Endometrium (tissue), 2 donors: ENCODE data around the gene APCDD1.
A peak's percentile ranks its signal among the peaks of the same experiment; 100 is the strongest.
"Not testable (repeated sequence)": the region's sequence is repeated elsewhere in the genome, so short reads cannot be mapped to it uniquely, and the experiment has no call there.

Experiments used
- FAIRE-seq: peaks from 2 replicates; lab custom pipeline; 2012; peaks lifted over from hg19 to GRCh38; lab: Jason Lieb, UNC
- donor health status: control.
- donor health status: control.

The APCDD1 gene

DNA sequence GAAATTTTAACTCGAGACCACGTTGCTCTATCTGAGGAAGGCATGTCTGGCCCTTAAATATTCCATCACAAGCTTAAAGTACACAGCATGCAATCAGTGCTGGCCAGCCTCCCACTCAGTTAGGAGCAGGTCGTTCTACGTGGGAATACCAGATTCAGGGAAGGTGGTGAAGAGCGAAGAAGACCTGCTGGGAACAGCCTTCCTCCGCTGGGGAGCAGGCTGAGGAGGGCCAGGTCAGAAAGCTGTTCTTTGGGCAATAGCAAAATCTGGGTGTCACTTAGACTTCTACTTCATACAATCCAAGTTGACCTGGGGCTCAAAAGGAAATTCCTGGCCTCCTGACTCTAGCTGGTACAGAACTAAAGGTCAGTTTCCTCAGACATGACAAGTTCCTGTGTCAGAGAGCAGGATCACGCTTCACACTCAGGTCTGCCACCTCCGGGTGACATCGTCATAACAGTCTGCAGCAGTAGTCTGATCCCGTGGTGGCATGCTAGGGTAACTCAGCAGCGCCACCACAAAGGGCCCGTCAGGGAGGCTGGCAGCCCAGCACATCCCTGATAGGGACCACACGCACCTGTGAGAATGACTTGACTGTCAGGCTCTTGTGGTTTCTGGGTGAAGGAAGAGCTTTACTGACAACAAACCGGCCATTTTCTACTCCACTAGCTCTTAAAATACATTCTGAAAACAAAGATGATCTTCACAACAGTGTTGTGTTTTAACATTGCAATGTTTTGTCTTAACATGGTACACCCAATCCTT lies 36.1 kb downstream of the APCDD1 start:
- no peak for FAIRE-seq

DNA sequence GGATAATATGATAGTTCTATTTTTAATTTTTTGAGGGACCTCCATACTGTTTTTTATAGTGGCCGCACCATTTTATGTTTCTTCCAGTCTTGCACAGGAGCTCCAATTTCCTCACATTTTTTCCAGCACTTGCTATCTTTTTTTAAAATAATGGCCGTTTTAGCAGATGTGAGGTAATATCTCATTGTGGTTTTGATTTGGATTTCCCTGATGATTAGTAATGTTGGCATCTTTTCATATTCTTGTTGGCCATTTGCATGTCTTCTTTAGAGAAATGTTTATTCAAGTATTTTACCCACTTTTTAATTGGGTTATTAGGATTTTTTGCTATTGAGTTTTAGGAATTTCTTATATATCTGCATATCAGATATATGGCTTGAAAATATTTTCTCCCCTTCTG lies 41.5 kb downstream of the APCDD1 start:
- no peak for FAIRE-seq

DNA sequence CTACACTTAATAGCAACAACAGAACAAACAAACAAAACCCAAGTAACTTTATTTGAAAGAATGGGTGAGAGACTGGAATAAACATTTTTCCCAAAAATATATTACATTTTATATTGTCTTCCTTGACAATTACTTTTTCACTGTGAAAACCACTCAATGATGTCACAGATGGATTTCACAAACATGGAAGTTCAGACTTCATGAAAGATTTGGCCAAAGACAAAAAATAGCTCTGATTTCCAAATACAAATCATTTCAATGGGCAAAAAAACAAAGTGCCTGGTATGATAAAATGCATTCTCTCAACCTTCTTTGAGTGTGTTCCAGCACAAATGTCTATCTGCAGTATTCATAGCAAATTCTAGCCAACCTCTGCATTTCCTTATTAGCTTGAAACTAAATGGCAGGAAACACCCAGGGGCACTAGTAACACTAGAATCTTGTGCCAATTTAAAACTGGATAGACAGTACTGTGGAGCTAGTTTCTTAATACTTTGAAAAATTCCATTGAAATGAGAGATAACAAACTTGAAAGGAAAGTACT lies 42.8 kb downstream of the APCDD1 start:
- no peak for FAIRE-seq

DNA sequence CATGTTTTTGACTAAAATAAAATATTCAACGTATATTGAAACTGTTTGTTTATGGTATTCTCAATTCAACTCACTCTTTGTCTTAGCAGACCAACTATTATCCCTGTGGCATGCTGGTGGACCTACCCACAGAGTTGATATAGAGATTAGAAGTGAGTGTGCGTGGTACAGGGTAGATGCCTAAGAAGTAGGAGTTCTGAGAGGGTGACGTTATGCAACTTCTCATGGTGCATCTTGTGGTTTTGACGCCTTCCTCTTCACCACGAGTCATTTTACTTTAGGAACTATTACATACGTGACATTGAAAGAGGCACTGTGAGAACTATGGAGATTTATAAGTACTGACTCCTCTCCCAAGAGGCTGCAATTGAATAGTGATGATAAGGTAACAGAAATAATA lies 44.8 kb downstream of the APCDD1 start:
- no peak for FAIRE-seq

DNA sequence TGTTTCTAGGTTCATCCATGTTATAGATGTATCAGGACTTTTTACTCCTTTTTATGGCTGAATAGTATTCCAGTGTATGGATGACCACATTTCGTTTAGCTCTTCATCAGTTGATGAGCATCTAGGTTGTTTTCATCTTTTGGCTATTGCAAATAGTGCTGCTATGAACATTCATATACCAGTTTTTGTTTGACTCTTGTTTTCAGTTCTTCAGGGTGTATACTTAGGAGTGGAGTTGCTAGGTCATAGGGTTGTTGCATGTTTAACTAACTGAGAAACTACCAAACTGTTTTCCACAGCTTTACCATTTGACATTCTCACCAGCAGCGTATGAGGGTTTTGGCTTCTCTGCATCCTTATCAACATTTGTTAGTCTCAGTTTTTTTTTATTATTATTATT lies 45.6 kb downstream of the APCDD1 start:
- FAIRE-seq, result no peak

DNA sequence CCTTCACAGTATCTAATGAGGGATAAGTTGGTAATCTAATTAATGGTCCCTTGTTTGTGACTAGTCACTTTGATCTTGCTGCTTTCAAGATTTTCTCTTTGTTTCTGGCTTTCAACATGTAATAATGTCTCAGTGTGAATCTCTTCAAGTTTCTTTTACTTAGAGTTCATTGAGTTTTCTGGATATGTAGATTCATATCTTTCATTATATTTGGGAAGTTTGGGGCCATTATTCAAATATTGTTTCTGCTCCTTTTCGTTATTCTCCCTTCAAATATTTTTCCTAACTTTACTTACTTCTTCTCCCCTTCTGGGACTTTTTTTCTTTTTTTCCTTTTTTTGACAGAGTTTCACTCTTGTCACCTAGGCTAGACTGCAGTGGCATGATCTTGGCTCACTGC lies 50.3 kb downstream of the APCDD1 start:
- FAIRE-seq, result no peak

DNA sequence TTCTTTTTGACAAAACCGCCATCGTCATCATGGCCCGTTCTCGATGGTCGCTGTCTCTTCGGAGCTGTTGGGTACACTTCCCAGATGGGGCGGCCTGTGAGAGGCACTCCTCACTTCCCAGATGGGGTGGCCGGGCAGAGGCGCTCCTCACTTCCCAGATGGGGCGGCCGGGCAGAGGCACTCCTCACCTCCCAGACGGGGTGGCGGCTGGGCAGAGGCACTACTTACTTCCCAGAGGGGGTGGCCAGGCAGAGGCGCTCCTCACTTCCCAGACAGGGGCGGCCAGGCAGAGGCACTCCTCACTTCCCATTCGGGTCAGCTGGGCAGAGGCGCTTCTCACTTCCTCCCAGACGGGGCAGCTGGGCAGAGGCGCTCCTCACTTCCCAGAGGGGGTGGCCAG lies 51.5 kb downstream of the APCDD1 start:
- not testable (repeated sequence) for FAIRE-seq

DNA sequence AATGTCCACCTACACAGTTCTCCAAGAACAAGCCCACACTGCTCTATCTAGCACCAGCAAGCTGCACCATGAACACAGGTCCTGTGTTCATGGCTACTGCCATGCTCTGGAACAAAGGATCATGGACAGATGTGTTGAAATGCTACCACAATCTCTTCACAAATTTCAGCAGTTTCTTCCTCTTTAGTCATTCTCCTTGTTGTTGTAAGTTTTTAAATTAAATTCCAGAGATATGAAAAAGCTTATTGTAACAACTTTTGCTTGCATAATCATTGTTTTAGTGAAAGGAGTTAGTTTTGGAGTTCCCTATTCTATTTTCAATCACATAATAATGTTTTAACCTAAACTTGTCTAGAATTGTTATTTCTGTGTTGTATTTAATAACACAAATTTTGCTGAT lies 54.2 kb downstream of the APCDD1 start:
- FAIRE-seq, result no peak

DNA sequence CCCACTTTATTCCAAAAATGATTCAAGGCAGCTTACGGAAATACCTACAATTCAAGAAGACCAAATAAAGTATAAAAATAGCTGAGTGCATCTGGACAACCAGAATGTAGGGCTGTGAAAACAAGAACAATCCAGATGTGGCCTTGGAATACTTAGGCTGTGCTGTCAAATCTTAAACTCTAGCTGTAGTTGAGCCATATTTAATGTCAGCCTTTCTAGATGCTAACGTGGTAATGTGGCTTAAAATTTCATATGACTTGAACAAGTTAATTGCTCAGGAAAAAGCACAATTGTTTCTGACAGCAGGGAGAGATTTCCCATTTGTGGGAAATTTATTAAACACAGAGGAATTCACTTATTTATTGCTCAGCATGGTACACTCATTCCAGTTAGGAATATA lies 56.8 kb downstream of the APCDD1 start:
- peak; percentile 95 for FAIRE-seq

DNA sequence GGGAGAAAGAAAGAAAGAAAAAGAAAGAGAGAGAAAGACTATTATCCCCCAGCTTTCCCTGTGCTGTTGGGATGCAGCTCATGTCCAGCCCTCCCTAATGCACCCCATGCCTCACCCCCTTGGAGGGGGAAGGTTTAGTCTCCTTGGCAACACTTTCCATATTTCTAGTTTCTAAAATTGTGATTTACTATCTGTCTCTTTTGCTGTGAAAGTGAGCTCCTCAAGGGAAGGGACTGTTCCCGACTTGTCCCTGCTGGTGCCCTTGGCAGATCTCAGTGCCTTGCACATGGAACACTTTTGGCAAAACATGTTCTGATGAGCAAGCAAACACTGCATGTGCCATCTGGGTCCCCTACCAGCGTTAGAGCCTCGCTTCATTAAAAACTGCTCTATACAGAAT lies 59.6 kb downstream of the APCDD1 start:
- FAIRE-seq, result no peak

DNA sequence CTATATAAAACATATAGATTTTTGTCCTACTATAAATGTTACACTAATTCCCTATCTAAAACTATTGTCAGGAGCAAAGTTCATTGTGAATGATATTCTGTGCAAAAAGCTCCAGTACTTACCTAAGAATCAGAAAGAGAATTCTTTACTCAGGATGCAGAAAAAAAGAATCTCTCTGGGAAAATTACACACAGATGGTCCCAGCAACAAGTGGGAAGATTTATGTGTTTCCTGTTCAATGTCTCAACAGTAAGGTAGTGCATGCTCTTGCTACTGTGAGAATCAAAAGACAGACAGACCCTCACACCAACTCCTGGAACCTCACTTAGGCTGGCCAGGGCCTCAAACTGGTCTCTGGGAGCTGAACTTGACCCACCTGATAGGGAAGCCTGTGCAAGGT lies 60.2 kb downstream of the APCDD1 start:
- no peak for FAIRE-seq

DNA sequence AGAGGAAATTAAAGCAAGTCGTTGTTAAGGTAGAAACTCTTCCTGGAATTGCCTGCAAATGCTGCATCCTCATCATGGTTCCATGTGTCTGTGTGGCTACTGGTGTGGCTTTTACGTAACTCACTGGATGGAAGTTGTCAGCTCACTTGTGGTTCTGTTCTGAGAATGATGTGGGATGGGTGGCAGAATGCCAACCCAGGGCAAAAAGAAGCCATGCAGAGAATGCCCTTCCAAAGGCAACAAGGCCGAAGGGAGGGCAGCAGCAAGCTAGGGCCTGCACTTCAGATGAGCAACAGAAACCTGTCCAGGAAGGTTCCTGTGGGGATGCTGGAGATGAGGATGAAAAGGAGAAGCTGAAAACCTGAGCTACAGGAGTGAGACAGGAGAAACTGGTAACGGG lies 61.0 kb downstream of the APCDD1 start:
- no peak for FAIRE-seq

DNA sequence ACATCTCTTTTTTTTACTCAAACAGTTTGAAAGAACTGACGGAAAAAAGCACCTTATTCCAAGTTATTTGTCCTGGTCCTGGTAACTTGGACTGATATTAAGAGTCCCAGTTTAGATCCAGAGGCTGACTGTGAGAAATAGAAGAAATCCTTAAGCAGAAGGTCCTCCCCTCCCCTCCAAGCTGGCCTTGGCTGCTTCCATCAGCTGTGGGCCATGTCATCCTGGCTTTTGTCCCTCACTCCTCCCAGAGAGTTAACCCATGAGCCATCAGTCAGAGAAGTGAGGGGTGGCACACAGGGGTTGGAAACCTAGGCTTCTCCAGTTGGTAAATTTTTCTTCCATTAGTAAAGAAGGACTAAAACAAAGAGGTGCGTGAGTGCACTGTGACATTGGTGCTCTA lies 61.6 kb downstream of the APCDD1 start:
- no peak for FAIRE-seq

DNA sequence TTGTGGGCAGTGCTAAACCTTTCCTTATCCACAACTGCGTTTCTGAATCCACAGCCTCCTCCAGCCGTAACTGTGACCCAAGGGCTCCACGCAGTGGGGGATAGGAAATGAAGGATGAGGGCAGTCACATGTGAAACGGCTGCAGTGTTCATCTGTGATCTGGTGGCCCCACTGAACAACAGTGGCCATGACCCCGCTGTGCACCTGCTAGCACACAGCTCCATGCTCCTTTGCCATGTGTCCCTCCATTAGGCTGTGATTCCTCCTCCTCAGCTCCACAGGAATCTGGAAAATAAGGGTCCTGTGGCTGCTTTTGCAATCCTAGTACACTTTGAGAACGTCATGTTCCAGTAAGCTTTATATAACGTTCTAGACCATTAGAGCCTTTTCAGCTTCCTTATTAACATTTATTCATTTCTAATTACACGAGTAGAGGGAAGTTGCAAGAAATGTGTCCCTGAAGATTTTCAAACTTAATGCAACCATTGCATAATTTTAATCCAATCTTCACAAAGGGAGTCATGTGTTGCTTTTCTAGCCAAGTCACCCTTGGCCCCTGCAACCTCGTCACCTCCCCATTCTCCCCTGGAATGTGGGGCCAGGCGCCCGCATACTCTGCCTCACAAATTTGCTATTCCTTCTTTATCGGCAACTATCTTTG lies 64.3 kb downstream of the APCDD1 start:
- no peak for FAIRE-seq

DNA sequence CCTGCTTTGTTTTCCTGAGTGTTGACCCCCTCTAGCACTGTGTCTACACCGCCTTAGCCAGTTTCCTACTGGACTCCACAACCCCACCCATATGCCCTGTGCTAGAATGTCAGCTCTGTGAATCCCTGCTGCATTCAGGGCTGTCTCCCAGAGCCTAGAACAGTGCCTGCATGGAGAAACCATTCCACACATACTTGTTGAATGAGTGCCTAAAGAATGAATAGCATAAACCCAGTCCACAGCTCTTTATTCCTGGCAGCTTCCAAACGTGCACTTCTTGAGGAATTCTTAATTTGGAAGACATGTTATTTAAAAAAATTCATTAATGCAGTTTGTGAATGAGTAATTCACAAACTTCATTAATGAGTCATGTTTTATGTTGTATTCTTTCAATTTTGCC lies 64.9 kb downstream of the APCDD1 start:
- no peak for FAIRE-seq

DNA sequence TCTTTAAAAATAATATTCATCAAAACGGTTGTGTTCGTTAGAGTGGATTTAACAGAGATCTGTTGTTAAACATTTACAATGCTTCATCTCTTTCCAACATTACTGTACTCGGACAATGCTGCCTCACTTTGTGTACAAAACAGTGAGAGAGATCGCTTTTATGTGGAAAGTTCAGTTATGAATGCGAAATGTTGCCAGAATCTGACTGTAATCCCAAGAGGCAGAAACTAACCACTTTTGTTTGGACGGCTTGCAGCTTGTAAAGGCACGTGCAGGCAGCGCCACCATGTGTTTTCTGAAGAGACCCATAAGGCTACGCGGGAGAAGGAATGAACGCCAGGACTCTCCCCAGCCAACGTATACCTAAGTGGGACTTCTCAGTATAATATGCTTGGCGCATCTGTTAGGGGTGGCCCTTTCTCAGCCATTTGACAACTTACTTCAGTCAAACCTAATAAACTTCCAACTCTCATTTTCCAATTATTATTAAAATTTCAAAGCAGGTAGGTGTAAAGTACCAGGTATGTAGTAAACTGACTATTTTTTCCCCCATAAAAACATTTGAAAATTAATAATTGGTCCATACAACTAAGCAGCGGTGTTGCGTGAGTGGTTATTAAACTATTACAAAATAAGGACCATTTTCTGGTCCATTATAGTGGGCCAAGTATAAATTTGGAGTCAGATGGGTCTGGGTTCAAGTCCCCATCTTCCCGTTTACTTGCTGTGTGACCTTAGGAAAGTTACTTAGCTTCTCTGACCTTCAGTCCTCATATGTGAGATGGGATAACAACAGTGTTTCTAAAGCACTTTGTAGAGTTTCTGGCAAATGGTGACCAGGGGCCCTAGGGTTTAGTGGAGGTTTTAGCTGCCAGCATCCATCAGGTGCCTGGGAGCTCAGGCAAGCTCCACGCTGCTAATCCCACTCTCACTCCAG lies 65.8 kb downstream of the APCDD1 start:
- peak; percentile 97 for FAIRE-seq

DNA sequence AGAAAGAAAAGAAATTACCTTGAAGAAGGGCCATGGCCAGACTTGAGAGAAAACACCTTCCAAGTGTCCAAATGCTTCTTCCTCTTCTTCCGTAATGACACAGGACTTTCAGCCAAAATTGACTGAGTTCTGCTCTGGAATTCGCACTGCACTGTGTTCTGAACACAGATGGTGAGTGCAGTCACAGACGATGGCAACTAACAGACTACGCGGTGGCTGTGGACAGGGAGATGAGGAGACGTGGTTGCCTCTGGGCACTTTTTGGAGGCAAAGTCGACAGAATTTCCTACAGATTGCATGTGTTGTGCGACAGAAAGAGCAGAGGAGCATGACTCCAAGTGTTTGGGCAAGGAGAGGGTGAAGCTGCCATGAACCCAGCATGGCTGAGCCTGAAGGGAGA lies 67.1 kb downstream of the APCDD1 start:
- no peak for FAIRE-seq

DNA sequence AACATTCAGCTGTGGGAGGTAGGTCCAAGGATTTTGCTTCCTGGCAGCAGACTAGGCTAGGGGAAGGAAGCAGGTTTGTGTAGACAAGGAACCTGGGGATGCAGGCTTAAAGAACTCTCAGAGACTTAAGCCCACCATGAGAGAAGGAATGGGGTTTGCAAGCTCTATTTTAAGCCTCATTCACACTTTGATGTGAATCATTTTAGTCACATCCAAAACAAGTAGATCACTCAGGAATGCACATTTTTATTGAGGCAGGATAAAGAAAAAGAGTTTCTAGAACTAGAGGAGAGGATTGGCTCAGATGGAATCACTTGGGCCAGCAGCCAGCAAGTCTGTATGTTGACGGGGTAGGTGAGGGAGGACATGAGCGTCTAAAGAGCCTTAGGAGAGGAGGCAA lies 68.1 kb downstream of the APCDD1 start:
- no peak for FAIRE-seq

DNA sequence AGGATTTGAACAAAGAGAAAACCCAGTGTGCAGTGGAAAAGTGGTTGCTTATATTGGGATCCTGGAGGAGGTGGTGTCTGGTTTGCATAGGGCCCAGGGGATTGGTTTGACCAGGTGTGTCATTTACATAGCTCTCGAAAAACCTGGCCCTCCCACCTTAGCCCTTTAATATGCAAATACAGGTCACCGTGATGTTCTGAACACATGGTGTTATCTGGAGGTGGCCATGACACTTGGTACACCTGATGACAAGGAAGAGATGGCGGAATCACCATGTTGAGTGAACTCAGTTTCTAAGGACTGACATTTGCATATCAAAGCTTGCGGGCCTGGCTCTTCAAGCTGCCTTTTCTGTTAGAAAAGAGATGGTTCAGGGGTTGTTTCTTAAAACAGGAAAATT lies 69.1 kb downstream of the APCDD1 start:
- FAIRE-seq, result no peak

DNA sequence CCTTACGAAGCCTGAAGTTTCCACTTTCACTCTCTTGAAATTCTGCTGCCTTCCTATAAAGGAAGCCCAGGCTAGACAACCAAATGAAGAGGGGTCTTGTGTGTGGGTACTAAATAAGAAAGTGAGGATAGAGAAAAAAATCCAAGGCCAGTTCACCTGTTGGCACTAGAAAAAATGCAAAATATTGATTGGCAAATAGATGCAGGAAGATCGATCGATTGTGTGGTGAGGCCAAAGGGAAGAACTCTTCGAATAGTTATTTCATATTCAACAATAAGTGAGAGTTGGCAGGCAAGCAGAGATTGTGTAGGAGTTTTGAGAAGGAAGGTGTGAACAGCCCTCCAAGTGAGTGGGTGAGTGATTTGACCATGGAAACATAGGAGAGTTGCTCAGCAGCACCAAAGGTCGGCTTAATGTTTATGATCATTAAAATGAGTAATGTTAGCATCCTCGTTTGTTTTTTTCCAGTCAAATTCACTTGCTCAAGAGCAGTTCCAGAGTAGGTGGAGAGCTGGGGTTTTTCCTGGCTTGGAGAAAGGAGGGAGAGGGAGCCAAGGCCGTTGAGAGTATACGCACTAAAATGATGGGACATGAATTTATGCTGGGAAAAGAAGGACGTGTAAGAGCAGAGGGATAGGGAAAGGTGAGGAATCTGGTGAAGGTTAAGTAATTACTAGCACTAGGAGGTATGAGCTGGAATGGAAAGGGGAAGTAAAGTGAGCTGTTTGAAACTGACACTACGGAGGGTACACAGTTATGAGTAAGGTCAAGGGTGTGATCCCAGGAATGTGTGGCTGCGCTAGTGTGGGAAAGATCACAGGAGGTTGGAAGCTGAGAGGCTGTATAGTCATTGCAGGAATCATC lies 70.3 kb downstream of the APCDD1 start:
- FAIRE-seq, result no peak

DNA sequence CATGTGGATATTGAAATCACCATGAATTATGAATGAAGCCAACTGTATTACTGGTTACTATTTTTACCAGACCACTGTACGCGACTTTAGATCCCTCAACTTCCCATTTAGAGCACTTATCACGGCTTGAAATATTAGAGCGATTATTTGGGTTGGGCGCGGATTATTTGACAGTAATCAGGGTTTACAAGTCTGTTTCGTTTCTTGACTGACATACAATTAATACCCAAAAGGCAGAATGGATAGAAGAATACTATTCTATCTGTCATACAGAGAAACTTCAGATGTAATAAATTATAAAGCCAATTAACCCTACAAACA lies 70.9 kb downstream of the APCDD1 start:
- no peak for FAIRE-seq
